Spleen (tissue), 11 donors: ENCODE results near the gene CALHM4. TPM values are rescaled to one million over a fixed set of nuclear protein-coding genes. Genes with fewer than 3 reads are reported as not detected.

Source experiments
- DNase-seq: peaks from one replicate; pipeline ENCODE4 v3.0.0-alpha.2; 2020
- H3K27ac ChIP-seq, 8 donors: fragments of 200-600 bp; sonication (generic) in 7 of 8; 1 replicate in 4 of 8; 2 replicates in 4 of 8; pipeline versions ENCODE4 v1.5.0 to v1.8.0; 2016 to 2021; ENCODE audit warnings: inconsistent platforms in 4 of 8, mild to moderate bottlenecking in 4 of 8, moderate library complexity in 1 of 8
- H3K27me3 ChIP-seq, 7 donors: fragments of 200-600 bp; sonication (generic) in 6 of 7; replicated peaks in 1 of 7; 1 replicate in 4 of 7; 2 replicates in 3 of 7; pipeline versions ENCODE4 v1.5.0 to v1.8.0; 2016 to 2021; ENCODE audit warnings: inconsistent platforms in 3 of 7, mild to moderate bottlenecking in 1 of 7
- H3K36me3 ChIP-seq, 6 donors: fragments of 200-600 bp; sonication (generic) in 5 of 6; 1 replicate in 4 of 6; 2 replicates in 2 of 6; pipeline versions ENCODE4 v1.5.0 to v1.8.0; 2016 to 2021; ENCODE audit warnings: inconsistent platforms in 2 of 6
- H3K4me1 ChIP-seq, 6 donors: fragments of 200-600 bp; sonication (generic) in 5 of 6; 1 replicate in 3 of 6; 2 replicates in 3 of 6; pipeline versions ENCODE4 v1.5.0 to v1.8.0; 2016 to 2021; ENCODE audit warnings: inconsistent platforms in 3 of 6
- H3K4me3 ChIP-seq, 8 donors: fragments of 200-600 bp; sonication (generic) in 7 of 8; 1 replicate in 4 of 8; 2 replicates in 4 of 8; pipeline versions ENCODE4 v1.5.0 to v1.8.0; 2016 to 2021; ENCODE audit warnings: inconsistent platforms in 4 of 8, mild to moderate bottlenecking in 4 of 8, moderate library complexity in 2 of 8
- H3K9me3 ChIP-seq, 8 donors: fragments of 200-600 bp; sonication (generic) in 7 of 8; 1 replicate in 4 of 8; 2 replicates in 4 of 8; pipeline versions ENCODE4 v1.5.0 to v1.8.0; 2016 to 2021; ENCODE audit warnings: inconsistent platforms in 4 of 8
- POLR2A ChIP-seq, 3 donors: fragments of 450-650 bp; IDR thresholded peaks; one replicate each; pipeline ENCODE4 v1.5.1; 2017; ENCODE audit warnings: antibody characterized with exemption in 3 of 3, mild to moderate bottlenecking in 1 of 3
- POLR2AphosphoS5 ChIP-seq, 3 donors: sonication (generic); formaldehyde crosslinking; IDR thresholded peaks; one replicate each; pipeline ENCODE4 v1.5.1; 2017; ENCODE audit warnings: antibody characterized with exemption in 3 of 3
- WGBS, 5 donors: extraction: QIAGEN DNeasy Blood & Tissue Kit in 3 of 5; methylation state at CpG; one replicate each; pipeline versions ENCODE4 v1.1.5 to v1.1.7; 2013 to 2018; 5-methylcytosine and 5-hydroxymethylcytosine counted together
- intact Hi-C: fragments of 100-400 bp; cut with DNase I; formaldehyde crosslinking; loops from one replicate; pipeline ENCODE4 v1.15.0; 2023; ENCODE audit warnings: low total_unique reads
- polyA plus RNA-seq, 3 donors: library from polyadenylated mRNA; stranded (reverse); fragments of 200-250 nt; gene quantifications; one replicate each; pipeline ENCODE4 v1.2.1, GENCODE V29; 2013
- total RNA-seq, 7 donors: library from RNA; depleted of rRNA in 3 of 7; stranded (reverse); fragments of >200 nt in 3 of 7; fragmentation: NEBNext Ultra II Directional in 4 of 7; extraction: Animal tissue kit (Norgen Biotek cat#: 25700) in 4 of 7; gene quantifications; one replicate each; pipeline versions ENCODE4 v1.1.0 to v1.2.1, GENCODE V29; 2016 to 2021
- TF ChIP-seq, protein P1 (sequence below), 11 experiments: fragments of 200-600 bp in 7 of 11; fragments of 450-650 bp in 4 of 11; sonication (generic) in 4 of 11; IDR thresholded peaks in 8 of 11; conservative IDR thresholded peaks in 3 of 11; 1 replicate in 7 of 11; 2 replicates in 4 of 11; pipeline versions ENCODE4 v1.4.0 to v1.8.0; 2016 to 2021; ENCODE audit warnings: antibody characterized with exemption in 11 of 11, inconsistent platforms in 4 of 11, mild to moderate bottlenecking in 1 of 11
- donor health status: healthy with polysubstance abuse.
- donor health status: DM: no; HTN: no; CAD: no; lungs with moderate emphysema.
- donor health status: DM: no; HTN: no; CAD: no.
- donor health status: Bipolar disorder and iron deficiency.
- donor health status: healthy.
- donor health status: DM: no; HTN: no; CAD: no.
- donor health status: DM: yes; HTN: yes; CAD: no.

The CALHM4 gene
- total and polyA plus RNA-seq, 10 donors = not detected

DNA sequence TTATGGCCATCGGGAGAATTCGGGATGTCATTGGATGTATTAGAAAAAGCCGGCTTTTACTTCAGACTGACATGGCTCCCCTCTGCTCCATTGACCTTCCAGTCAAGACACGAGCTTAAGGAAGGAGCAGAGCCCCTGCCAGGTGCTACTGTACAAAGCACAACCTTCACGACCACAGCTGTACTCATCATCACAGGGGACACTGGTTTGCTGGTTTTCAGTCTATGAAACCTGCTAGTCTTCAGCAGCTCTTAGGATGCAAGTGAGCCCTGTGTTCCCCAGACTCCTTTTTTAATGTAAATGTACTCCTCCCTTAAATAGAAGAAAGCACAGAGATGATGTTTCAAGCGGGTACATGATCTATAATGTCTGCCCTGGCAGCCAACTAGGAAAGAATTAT is 6.2 kb upstream of the CALHM4 start:
- Histone ChIP-seq H3K9me3 (no peaks in the 10 kb centered on the region), H3K27me3 (no peaks in the 10 kb centered on the region)
- 85 to 92% (median 88%) methylated on average over 5 to 6 of the region's 6 CpGs for WGBS, 5 donors

DNA sequence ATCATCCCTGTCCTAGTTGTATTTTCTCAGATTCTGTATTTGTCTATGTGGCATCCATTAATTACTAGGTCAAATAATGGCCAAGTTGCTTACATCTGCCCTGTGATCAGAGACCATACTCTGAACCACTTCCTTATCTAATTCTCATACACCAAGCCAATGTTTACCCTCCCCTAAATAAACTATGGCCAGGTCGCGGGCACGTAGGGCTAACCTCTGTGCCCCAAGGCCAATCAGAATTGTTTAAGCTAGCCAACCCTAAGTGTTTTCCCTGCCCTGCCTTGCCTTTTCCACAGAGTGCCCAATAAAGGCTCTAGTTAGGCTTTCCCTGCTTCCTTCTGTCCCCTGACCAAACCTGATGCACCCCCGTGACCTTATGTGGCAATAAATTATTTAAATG is 2.8 kb upstream of the CALHM4 start:
- Histone ChIP-seq H3K4me3 (no peak overlapping the region), H3K27ac (no peak overlapping the region), H3K9me3 (no peaks in the 10 kb centered on the region), H3K4me1 (no peaks in the 10 kb centered on the region), H3K27me3 (no peaks in the 10 kb centered on the region), H3K36me3 (no peaks in the 10 kb centered on the region)
- intact Hi-C loops = no loop called here
- TF ChIP-seq, protein P1, sequence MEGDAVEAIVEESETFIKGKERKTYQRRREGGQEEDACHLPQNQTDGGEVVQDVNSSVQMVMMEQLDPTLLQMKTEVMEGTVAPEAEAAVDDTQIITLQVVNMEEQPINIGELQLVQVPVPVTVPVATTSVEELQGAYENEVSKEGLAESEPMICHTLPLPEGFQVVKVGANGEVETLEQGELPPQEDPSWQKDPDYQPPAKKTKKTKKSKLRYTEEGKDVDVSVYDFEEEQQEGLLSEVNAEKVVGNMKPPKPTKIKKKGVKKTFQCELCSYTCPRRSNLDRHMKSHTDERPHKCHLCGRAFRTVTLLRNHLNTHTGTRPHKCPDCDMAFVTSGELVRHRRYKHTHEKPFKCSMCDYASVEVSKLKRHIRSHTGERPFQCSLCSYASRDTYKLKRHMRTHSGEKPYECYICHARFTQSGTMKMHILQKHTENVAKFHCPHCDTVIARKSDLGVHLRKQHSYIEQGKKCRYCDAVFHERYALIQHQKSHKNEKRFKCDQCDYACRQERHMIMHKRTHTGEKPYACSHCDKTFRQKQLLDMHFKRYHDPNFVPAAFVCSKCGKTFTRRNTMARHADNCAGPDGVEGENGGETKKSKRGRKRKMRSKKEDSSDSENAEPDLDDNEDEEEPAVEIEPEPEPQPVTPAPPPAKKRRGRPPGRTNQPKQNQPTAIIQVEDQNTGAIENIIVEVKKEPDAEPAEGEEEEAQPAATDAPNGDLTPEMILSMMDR (IDR thresholded peaks at IDR 0.05 in 8 of 11, conservative IDR thresholded peaks at IDR 0.05 in 3 of 11) = no peak
- TF ChIP-seq POLR2A (IDR thresholded peaks at IDR 0.05) (no peak), POLR2AphosphoS5 (IDR thresholded peaks at IDR 0.05) (no peak)
- WGBS, 5 donors = 68 to 79% (median 73%) methylated on average over 4 of the region's 4 CpGs
- no peak for DNase-seq

More for the DNA sequence above, 6.2 kb upstream of the CALHM4 start:
- H3K4me3 ChIP-seq = no peak overlapping the region
- DNase-seq = no peak
- H3K36me3 ChIP-seq = no peaks in the 10 kb centered on the region
- TF ChIP-seq POLR2A (IDR thresholded peaks at IDR 0.05) = no peak
- no peak for TF ChIP-seq POLR2AphosphoS5 (IDR thresholded peaks at IDR 0.05)
- TF ChIP-seq, protein P1 (IDR thresholded peaks at IDR 0.05 in 8 of 11, conservative IDR thresholded peaks at IDR 0.05 in 3 of 11) = no peak
- no peak overlapping the region for H3K27ac ChIP-seq
- no peaks in the 10 kb centered on the region for H3K4me1 ChIP-seq
- intact Hi-C loops = no loop called here

DNA sequence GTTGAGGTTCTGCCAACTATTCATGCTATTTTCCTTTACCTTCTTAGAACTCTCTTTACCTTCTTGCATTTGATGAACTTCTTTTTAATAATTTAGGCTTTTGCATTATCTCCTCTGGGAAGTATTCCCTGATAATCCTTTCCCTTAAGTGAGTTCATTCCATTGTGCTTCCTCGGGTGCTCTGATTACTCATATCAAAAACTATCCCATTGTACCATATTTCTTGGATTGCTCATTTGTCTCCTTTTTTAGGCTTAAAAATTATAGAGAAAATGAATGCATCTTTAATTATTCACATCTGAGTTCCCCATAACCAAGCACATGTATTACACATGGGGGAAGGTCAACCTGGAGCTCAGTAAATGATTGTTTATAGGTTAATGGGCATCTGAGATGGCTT is 2.5 kb downstream of the CALHM4 start:
- H3K27me3 ChIP-seq = no peaks in the 10 kb centered on the region
- intact Hi-C loops = no loop called here
- TF ChIP-seq, protein P1 (IDR thresholded peaks at IDR 0.05 in 8 of 11, conservative IDR thresholded peaks at IDR 0.05 in 3 of 11) = no peak
- TF ChIP-seq POLR2AphosphoS5 (IDR thresholded peaks at IDR 0.05) (no peak), POLR2A (IDR thresholded peaks at IDR 0.05) (no peak)
- no peak overlapping the region for H3K27ac ChIP-seq
- H3K4me3 ChIP-seq = no peak overlapping the region
- H3K4me1 ChIP-seq = peaks cover 0 to 2% (median 1%) of the 10 kb centered on the region in 6 donors
- WGBS, 5 donors = 89 to 98% (median 93%) methylated on average over 1 of the region's 1 CpG
- no peaks in the 10 kb centered on the region for H3K36me3 ChIP-seq
- no peak for DNase-seq
- H3K9me3 ChIP-seq = no peaks in the 10 kb centered on the region

DNA sequence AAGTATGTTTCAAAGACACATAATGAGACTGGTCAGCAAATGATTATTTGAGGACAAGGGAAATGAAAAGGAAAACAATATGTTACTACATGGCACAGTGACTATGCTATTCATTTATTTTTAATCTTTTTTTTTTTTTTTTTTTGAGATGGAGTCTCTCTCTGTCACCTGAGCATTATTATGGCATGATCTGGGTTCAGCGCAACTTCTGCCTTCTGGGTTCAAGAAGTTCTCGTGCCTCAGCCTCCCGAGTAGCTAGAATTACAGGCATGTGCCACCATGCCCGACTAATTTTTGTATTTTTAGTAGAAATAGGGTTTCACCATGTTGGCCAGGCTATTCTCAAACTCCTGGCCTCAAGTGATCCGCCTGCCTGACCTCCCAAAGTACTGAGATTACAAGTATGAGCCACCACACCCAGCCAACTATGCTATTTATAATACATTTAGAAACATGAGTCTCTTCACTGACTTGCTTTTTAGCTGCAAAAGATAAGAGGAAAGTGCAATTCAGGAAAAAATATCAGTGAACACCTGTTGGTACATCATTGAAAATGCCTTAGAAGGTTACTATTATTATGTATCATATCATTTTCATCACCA is 3.4 kb downstream of the CALHM4 start:
- no peak overlapping the region for H3K27ac ChIP-seq
- no peak overlapping the region for H3K4me3 ChIP-seq
- H3K9me3 ChIP-seq = no peaks in the 10 kb centered on the region
- no peaks in the 10 kb centered on the region for H3K36me3 ChIP-seq
- TF ChIP-seq, protein P1 (IDR thresholded peaks at IDR 0.05 in 8 of 11, conservative IDR thresholded peaks at IDR 0.05 in 3 of 11) = no peak
- TF ChIP-seq POLR2AphosphoS5 (IDR thresholded peaks at IDR 0.05) (no peak), POLR2A (IDR thresholded peaks at IDR 0.05) (no peak)
- H3K27me3 ChIP-seq = no peaks in the 10 kb centered on the region
- no peak for DNase-seq
- 74 to 93% (median 87%) methylated on average over 5 of the region's 5 CpGs for WGBS, 5 donors
- peaks cover 0 to 9% (median 5%) of the 10 kb centered on the region in 6 donors for H3K4me1 ChIP-seq
- intact Hi-C loops = no loop called here
